GM21723 (cell line): Measurements from ENCODE around the gene MFAP3.

Experiments used
- ATAC-seq: cut with Tn5 transposase; IDR thresholded peaks from one replicate; pipeline ENCODE4 v1.9.1; 2021; ENCODE audit warnings: mild to moderate bottlenecking, moderate library complexity; ENCODE audit not compliant: unreplicated experiment

The MFAP3 gene

DNA sequence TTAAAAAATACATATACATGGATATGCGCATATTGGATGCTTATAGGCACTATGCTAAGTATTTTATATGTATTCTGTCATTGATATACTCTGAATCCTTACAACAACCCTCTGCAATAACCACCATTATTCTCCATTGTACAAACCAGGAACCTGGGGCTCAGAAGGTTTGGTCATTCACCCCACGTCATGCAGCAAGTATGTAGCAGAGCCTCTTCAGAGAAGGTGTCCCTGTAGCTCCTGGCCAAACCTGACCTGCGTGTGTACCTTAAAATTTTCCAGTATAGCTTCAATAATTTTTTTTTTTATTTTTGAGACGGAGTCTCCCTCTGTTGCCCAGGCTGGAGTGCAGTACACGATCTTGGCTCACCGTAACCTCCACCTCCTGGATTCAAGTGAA is 51.9 kb downstream of the MFAP3 start:
- no peak for ATAC-seq

DNA sequence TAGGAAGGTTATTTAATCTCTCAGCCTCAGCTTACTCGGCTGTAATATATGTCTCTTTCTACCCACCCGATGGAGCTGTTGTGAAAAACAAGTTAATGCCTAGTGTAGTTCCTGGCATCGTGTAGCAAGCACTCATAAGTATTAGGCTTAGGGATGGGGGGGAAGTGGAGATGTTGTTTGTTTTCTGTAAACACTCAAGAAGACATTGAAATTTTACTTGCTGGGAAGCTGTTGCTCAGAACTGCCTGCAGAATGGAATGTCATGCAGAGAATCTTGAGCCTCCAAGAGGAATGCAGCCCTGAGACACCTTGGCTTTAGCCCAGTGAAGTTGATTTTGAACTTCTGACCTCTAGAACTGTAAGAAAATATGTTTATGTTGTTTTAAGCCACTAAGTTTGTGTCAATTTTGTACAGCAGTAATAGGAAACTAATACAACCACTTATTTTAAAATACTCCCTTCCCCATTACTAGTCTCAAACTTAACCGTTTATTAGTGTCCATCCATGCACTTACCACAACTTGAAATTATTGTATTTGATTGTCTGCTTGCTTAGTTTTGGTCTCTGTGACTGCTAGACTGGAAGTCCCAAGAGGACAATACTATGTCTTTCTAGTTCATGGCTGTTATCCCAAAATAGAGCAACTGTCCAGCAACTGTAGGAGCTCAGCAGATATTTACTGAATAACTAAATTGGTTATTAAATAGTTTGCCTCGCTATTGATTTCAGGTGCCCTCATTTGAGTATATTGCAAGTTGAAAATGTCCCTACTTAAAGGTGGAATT is 53.8 kb downstream of the MFAP3 start:
- no peak for ATAC-seq

DNA sequence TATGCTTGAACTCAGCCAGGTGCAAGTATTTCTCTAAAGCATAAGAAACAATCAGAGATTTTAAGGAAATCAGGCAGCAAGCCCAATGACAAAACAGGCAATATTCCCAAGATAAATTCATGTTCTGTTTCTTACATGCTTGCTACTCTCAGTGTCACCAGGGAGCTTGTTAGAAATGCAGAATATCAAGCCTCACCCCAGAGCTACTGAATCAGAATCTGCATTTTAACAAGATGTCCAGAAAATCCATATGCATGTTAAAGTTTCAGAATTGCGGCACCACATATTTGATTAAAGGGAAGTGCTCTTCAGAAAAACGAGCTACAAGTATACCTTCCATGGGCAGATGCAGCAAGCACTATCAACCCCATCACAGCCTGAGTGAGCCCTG is 54.4 kb downstream of the MFAP3 start:
- ATAC-seq = no peak

DNA sequence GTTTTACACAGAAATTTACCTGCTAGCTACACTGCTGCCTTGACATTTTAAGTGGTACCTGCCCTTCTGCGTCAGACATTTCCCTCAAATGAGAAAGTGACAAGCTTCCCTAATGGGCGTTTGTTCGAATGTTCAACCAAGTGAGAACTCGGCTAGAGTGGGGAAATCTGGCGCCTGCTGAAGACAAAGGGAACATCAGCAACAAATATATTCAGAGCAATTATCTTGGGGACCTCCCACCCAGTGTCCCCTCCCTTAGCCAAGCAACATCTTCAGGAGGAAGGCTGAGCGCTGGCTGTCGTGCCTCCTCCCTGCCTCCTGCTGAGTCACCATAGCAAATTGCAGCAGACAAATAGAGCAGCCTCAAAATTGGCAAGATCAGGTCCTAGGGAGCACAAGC is 57.1 kb downstream of the MFAP3 start:
- ATAC-seq = no peak

DNA sequence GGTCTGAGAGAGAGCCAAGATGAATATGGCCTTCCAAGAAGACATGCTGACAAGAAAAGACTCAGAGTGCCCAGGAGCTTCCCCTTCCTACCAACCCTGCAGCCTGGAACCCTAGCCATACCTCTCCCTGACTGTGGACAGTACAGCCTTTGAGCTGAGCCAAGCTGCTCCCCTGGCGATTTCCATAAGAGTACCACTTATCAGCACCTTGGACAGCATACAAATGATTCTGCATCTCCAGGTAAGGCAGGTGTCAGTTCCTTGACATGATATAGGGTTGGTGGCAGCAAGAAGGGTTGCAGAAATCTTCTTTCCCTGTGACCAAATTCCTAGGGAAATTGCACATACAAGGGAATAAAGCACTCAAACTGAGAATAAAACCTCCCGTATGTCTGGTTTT is 58.3 kb downstream of the MFAP3 start:
- no peak for ATAC-seq

DNA sequence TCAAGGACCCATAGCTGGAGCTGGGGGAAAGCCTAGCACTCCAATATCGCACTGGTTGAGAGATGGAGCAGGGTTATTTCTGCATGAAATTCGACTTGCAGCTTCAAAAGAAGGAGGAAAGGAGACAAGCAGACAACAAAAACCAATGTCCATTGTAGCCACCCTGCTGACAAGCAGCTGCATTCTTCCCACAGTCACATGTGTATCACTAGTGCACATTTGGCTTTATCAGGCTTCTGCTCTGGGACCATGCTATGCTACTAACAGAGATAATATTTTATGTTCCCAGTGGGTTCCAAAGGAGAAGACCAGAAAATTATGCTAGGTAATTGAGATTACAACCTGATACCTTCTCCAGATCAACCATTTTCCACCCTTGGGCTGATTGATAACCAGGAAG is 59.7 kb downstream of the MFAP3 start:
- no peak for ATAC-seq

DNA sequence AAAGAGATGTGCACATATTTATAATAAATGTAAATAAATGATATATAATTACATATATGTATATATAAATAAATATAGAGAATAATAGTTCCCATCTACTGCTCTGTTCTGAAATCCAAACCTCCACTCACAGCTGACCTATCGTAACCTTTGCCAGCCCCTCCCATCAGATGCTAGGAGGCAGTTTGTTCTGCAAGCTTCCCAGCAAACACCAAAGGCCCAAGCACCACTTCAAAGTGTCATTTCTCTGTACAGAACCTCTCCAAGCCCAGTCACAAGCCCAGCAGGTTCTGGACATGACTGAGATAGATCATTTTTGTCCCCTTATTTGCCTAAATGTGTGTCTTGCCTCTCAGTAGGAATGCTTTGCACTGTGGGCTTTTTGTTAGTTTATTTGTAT is 62.4 kb downstream of the MFAP3 start:
- ATAC-seq = no peak

DNA sequence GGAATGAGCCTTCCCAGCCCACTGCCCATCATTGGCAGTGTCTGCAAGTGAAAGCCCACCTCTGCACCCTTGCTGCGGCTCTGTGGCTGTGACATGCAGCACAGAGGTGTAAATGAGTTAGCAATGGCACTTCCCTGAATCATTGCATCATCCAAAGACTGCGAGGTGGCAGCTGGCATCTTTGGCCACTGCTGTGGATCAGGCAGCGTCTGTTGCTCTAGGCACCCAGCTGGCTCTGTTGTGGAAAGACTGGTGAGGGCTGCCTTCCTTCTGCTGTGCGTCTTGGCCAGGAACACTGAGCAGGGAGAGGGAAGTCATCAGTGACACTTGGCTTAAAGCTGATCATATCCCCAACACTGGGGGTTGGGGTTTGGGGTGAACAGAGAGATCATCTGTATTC is 64.5 kb downstream of the MFAP3 start:
- no peak for ATAC-seq
